Neural crest cell (in vitro differentiated cells): Measurements from ENCODE around the gene MYO1E. TPM values are rescaled to one million over a fixed set of nuclear protein-coding genes. Genes with fewer than 3 reads are reported as not detected.

Experiments
- DNase-seq: peaks from one replicate; pipeline ENCODE4 v3.0.0; 2021; ENCODE audit warnings: low read depth, mixed read lengths, low spot score
- H3K27ac Mint-ChIP-seq: one replicate; pipeline ENCODE4 v1.8.0; 2021; ENCODE audit warnings: mild to moderate bottlenecking, mixed read lengths; ENCODE audit not compliant: unreplicated experiment
- H3K27me3 Mint-ChIP-seq: 2 replicates; pipeline ENCODE4 v1.8.0; 2021; ENCODE audit warnings: low read depth, mild to moderate bottlenecking, mixed read lengths
- H3K36me3 Mint-ChIP-seq: 2 replicates; pipeline ENCODE4 v1.8.0; 2021; ENCODE audit warnings: low read depth, mild to moderate bottlenecking, mixed read lengths
- H3K4me1 Mint-ChIP-seq: 2 replicates; pipeline ENCODE4 v1.8.0; 2021; ENCODE audit warnings: mixed read lengths
- H3K4me3 Mint-ChIP-seq: one replicate; pipeline ENCODE4 v1.8.0; 2021; ENCODE audit warnings: mild to moderate bottlenecking, mixed read lengths
- H3K9me3 Mint-ChIP-seq: 2 replicates; pipeline ENCODE4 v1.8.0; 2021; ENCODE audit warnings: mixed read lengths
- CTCF ChIP-seq: fragments of 200-600 bp; sonication (generic); conservative IDR thresholded peaks from 2 replicates; pipeline ENCODE4 v1.5.0; 2021; ENCODE audit warnings: antibody characterized with exemption, mild to moderate bottlenecking
- total RNA-seq: library from RNA; stranded (reverse); gene quantifications from 2 replicates; pipeline ENCODE4 v1.2.1, GENCODE V29; 2021

MYO1E gene
- total RNA-seq, 1 donor from 2014 or later, result 34.5 TPM

DNA sequence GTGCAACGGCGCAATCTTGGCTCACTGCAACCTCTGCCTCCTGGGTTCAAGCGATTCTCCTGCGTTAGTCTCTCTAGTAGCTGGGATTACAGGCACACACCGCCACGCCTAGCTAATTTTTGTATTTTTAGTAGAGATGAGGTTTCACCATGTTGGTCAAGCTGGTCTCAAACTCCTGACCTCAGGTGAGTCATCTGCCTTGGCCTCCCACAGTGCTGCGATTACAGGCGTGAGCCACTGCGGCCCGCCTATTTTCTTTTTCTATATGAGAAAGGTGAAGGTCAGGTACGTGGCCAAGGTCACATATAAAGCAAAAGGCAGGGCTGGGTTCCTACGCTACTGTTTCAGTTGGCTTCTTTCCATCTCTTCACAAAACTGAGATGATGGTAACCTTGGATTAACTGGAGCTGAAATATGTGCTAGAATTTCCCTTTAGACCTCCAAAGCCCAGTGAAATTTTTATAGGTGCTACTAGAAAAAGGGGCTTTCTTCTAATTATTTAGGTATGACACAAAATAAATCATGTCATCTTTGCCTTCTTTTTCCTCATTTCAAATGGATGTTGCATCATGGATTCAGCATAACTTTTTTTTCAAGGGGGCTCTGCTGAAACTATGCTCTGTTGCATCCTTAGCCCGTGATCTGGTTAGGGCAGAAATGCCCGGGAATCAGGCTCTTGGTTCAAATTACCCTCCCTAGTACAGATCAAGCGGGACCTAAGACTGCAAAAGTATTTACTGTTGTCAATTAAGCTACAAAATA is 68.5 kb downstream of the MYO1E start:
- Mint-ChIP-seq H3K27ac (no peak overlapping the region), H3K27me3 (no peaks in the 10 kb centered on the region), H3K9me3 (no peaks in the 10 kb centered on the region), H3K4me1 (no peaks in the 10 kb centered on the region), H3K4me3 (no peak overlapping the region), H3K36me3 (no peaks in the 10 kb centered on the region)
- no peak for TF ChIP-seq CTCF
- DNase-seq, result no peak

- H3K27me3 Mint-ChIP-seq, result no peaks in the 10 kb centered on the region
- H3K36me3 Mint-ChIP-seq, result no peaks in the 10 kb centered on the region
- DNase-seq, result no peak
- no peaks in the 10 kb centered on the region for H3K4me1 Mint-ChIP-seq
- no peaks in the 10 kb centered on the region for H3K9me3 Mint-ChIP-seq
- no peak for TF ChIP-seq CTCF
- no peak overlapping the region for H3K4me3 Mint-ChIP-seq
- H3K27ac Mint-ChIP-seq, result no peak overlapping the region
Measured at GRCh38 chr15:59303633-59304032, 69.0 kb downstream of the MYO1E start.

- Mint-ChIP-seq H3K27ac (no peak overlapping the region), H3K36me3 (no peaks in the 10 kb centered on the region), H3K4me3 (no peak overlapping the region), H3K9me3 (no peaks in the 10 kb centered on the region), H3K4me1 (no peaks in the 10 kb centered on the region), H3K27me3 (no peaks in the 10 kb centered on the region)
- no peak for DNase-seq
- TF ChIP-seq CTCF, result no peak
Measured at GRCh38 chr15:59303136-59303535, 69.5 kb downstream of the MYO1E start.

DNA sequence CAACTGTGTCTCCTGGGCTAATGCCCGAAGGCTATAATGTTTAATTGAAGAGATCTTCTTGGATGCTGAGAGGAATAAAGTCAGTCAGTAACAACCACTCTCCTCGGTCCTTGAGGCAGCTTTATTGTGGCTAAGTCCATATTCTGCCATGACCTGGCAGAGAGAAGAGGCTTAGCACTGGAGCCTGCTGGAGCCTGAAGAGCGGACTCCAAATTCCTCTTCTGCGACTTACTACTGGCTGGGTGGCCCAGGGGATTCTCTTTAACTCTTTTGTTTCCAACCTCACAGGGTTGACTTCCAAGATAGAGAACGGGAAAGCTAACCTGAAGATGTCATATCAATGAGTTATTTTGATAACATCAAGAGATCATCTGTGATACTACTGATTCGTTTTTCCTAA is 71.1 kb downstream of the MYO1E start:
- Mint-ChIP-seq H3K9me3 (no peaks in the 10 kb centered on the region), H3K4me1 (peaks cover under 1% of the 10 kb centered on the region), H3K4me3 (no peak overlapping the region), H3K27me3 (no peaks in the 10 kb centered on the region), H3K27ac (no peak overlapping the region), H3K36me3 (no peaks in the 10 kb centered on the region)
- no peak for DNase-seq
- TF ChIP-seq CTCF, result no peak

- no peak for TF ChIP-seq CTCF
- Mint-ChIP-seq H3K9me3 (no peaks in the 10 kb centered on the region), H3K4me1 (peaks cover 9% of the 10 kb centered on the region), H3K4me3 (no peak overlapping the region), H3K36me3 (no peaks in the 10 kb centered on the region), H3K27me3 (no peaks in the 10 kb centered on the region), H3K27ac (no peak overlapping the region)
- no peak for DNase-seq
Measured at GRCh38 chr15:59300618-59301139, 72.0 kb downstream of the MYO1E start.
